AG04450 (cell line): ENCODE data around the gene CACNA1C. TPM values are rescaled to one million over a fixed set of nuclear protein-coding genes. Genes with fewer than 3 reads are reported as not detected.

Experiments used
- CTCF ChIA-PET: fragments of 300-600, 350-600 bp; formaldehyde crosslinking; extraction: SDS; loops from one replicate; lab custom pipeline; 2022; ENCODE audit warnings: antibody characterized with exemption, inconsistent platforms; lab: Charles Lee
- POLR2A ChIA-PET: fragments of 350-600 bp; formaldehyde crosslinking; extraction: SDS; loops from one replicate; lab custom pipeline; 2021; ENCODE audit warnings: antibody characterized with exemption, inconsistent platforms; lab: Yijun Ruan, JAX
- DNase-seq: peaks from one replicate; pipeline ENCODE4 v3.0.0-alpha.2; 2011; ENCODE audit warnings: low read depth, low spot score
- H3K27ac ChIP-seq: one replicate; pipeline ENCODE4 v1.5.1; 2012; ENCODE audit warnings: low read depth, low read length, control low read depth
- H3K27me3 ChIP-seq: one replicate; pipeline ENCODE4 v1.6.0; 2012; ENCODE audit warnings: low read length; ENCODE audit not compliant: control insufficient read depth, insufficient read depth
- H3K4me3 ChIP-seq: 2 replicates; pipeline ENCODE4 v1.5.1; 2011; ENCODE audit warnings: mild to moderate bottlenecking, low read depth, low read length, control low read depth
- H3K9me3 ChIP-seq: 2 replicates; pipeline ENCODE4 v1.5.1; 2012; ENCODE audit warnings: low read length; ENCODE audit not compliant: control insufficient read depth, insufficient read depth
- CTCF ChIP-seq: IDR thresholded peaks from 2 replicates; pipeline ENCODE4 v1.5.1; 2011; ENCODE audit warnings: low read depth, low read length, control low read depth, inconsistent platforms
- polyA plus RNA-seq: library from polyadenylated mRNA; depleted of rRNA; stranded (reverse); fragments of >200 nt; gene quantifications from 2 replicates; pipeline ENCODE4 v1.2.3, GENCODE V29; 2011

Gene CACNA1C
- polyA plus RNA-seq, 1 experiment, result 5.9 TPM

- no peaks in the 10 kb centered on the region for H3K27me3 ChIP-seq
- TF ChIP-seq CTCF, result no peak
- DNase-seq, result no peak
- no peak overlapping the region for H3K4me3 ChIP-seq
- POLR2A ChIA-PET, result no interaction called here
- no peaks in the 10 kb centered on the region for H3K9me3 ChIP-seq
- CTCF ChIA-PET, result no interaction called here
- H3K27ac ChIP-seq, result no peak overlapping the region
Measured at GRCh38 chr12:2417481-2418160, 364.8 kb downstream of the CACNA1C start.

DNA sequence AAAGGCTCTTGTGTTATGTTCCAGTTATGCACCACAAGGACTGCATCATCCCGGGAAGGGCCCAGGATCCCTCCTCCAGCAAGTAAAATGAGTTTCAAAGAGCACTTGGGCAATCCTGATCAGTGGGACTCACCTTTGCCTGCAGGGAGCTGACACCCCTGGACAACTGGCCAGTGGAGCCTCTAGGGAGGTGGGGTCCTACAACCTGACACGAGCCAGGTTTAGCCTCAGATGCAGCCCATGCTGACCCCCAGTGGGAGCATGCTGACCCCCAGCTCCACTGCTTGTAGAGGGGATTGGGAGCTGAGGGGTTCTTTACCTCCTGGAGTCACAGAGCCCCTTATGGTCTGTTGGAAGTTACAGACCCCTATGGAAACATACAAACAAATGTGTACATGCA, 365.8 kb downstream of the CACNA1C start:
- ChIA-PET CTCF (no interaction called here), POLR2A (no interaction called here)
- DNase-seq, result no peak
- no peak for TF ChIP-seq CTCF
- Histone ChIP-seq H3K27me3 (no peaks in the 10 kb centered on the region), H3K9me3 (no peaks in the 10 kb centered on the region), H3K27ac (no peak overlapping the region), H3K4me3 (no peak overlapping the region)

DNA sequence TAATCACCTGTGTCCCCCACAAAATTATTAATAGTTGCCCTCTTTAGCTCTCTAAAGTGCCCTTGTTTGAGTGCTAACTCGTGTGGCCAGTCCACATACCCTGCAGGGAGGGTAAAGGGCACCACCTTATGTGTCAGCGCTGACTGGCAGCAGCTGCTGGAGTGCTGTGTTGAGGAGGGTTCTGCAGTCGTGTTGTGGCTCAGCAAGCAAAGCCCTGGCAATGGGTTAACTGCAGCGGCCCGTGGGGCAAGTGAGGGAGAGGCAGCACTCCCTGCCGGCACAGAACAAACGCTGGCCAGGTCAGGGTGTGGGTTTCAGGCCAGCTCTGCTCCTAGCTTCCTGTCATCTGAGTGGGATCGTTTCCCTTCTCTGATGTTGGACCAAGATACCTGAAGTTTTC, 369.8 kb downstream of the CACNA1C start:
- Histone ChIP-seq H3K4me3 (no peak overlapping the region), H3K27me3 (no peaks in the 10 kb centered on the region), H3K27ac (no peak overlapping the region), H3K9me3 (no peaks in the 10 kb centered on the region)
- ChIA-PET CTCF (no interaction called here), POLR2A (interaction anchor here (0.6 kb wide), 1 partner anchor 463 kb away, joined by 3 read pairs; no protein-coding TSS in a partner anchor)
- no peak for TF ChIP-seq CTCF
- DNase-seq, result no peak

GRCh38 chr12:2429032-2429431, 376.2 kb downstream of the CACNA1C start:
- no peak for TF ChIP-seq CTCF
- peaks cover 4% of the 10 kb centered on the region for H3K9me3 ChIP-seq
- H3K4me3 ChIP-seq, result no peak overlapping the region
- peaks cover 3% of the 10 kb centered on the region for H3K27me3 ChIP-seq
- DNase-seq, result no peak
- ChIA-PET POLR2A (no interaction called here), CTCF (no interaction called here)
- no peak overlapping the region for H3K27ac ChIP-seq

GRCh38 chr12:2431810-2432209, 379.0 kb downstream of the CACNA1C start:
- ChIA-PET CTCF (no interaction called here), POLR2A (no interaction called here)
- Histone ChIP-seq H3K27me3 (peaks cover 3% of the 10 kb centered on the region), H3K4me3 (no peak overlapping the region), H3K9me3 (peaks cover 4% of the 10 kb centered on the region), H3K27ac (no peak overlapping the region)
- TF ChIP-seq CTCF, result no peak
- DNase-seq, result no peak
